IMR-90 (cell line): Measurements from ENCODE around the gene PHC3. TPM values are rescaled to one million over a fixed set of nuclear protein-coding genes. Genes with fewer than 3 reads are reported as not detected.

ENCODE experiments used
- ATAC-seq: fragments of 200-7000 bp; cut with Tn5 transposase; 2 replicates; pipeline ENCODE4 v1.9.1; 2020; ENCODE audit warnings: low read depth, mild to moderate bottlenecking, moderate library complexity
- BruUV-seq: library from RNA; stranded (reverse); fragments of 400-500 nt; replicated peaks from 2 replicates; lab custom pipeline; 2021; lab: Mats Ljungman, UMichigan
- CTCF ChIA-PET: fragments of 300-600 bp; formaldehyde crosslinking; extraction: SDS; loops from one replicate; lab custom pipeline; 2021; ENCODE audit warnings: antibody characterized with exemption; lab: Yijun Ruan, JAX
- POLR2A ChIA-PET: fragments of 300-600 bp; sonication (Branson Sonifier 250); formaldehyde crosslinking; loops from one replicate; lab custom pipeline; 2022; ENCODE audit warnings: antibody characterized with exemption; ENCODE audit not compliant: unreplicated experiment; lab: Charles Lee
- DNase-seq: peaks from one replicate; pipeline ENCODE4 v3.0.0; 2013
- H2AFZ ChIP-seq: replicated peaks from 2 replicates; pipeline ENCODE3; 2013; ENCODE audit warnings: low read length, mild to moderate bottlenecking; ENCODE audit not compliant: poor library complexity
- H2AK5ac ChIP-seq: 2 replicates; pipeline ENCODE4 v1.6.1; 2013; ENCODE audit warnings: low read depth, low read length, inconsistent platforms
- H2AK9ac ChIP-seq: replicated peaks from 2 replicates; pipeline ENCODE3; 2013; ENCODE audit warnings: mild to moderate bottlenecking, low read depth, low read length, moderate library complexity; ENCODE audit not compliant: poor library complexity
- H2BK120ac ChIP-seq: 2 replicates; pipeline ENCODE4 v1.6.1; 2013; ENCODE audit warnings: low read depth, low read length, inconsistent platforms
- H2BK15ac ChIP-seq: 3 replicates; pipeline ENCODE4 v1.6.1; 2013; ENCODE audit warnings: low read depth, low read length, inconsistent platforms
- H2BK20ac ChIP-seq: 2 replicates; pipeline ENCODE4 v1.6.1; 2013; ENCODE audit warnings: low read depth, mild to moderate bottlenecking, inconsistent platforms, low read length, moderate library complexity
- H2BK5ac ChIP-seq: 2 replicates; pipeline ENCODE4 v1.6.1; 2013; ENCODE audit warnings: mild to moderate bottlenecking, low read depth, low read length, inconsistent platforms; ENCODE audit not compliant: poor library complexity, severe bottlenecking
- H3K14ac ChIP-seq: replicated peaks from 2 replicates; pipeline ENCODE4 v1.6.1; 2013; ENCODE audit warnings: low read depth, low read length, inconsistent platforms
- H3K18ac ChIP-seq: 2 replicates; pipeline ENCODE4 v1.6.1; 2013; ENCODE audit warnings: low read depth, low read length, control low read depth
- H3K23ac ChIP-seq: 2 replicates; pipeline ENCODE4 v1.6.1; 2013; ENCODE audit warnings: low read depth, low read length, inconsistent platforms
- H3K27ac ChIP-seq: 2 replicates; pipeline ENCODE4 v1.5.1; 2013; ENCODE audit warnings: mild to moderate bottlenecking, control low read depth, low read length; ENCODE audit not compliant: insufficient read depth
- H3K27me3 ChIP-seq: 2 replicates; pipeline ENCODE4 v1.6.1; 2013; ENCODE audit warnings: low read length; ENCODE audit not compliant: control insufficient read depth, insufficient read depth
- H3K36me3 ChIP-seq: 2 replicates; pipeline ENCODE4 v1.6.1; 2013; ENCODE audit warnings: low read length, mixed read lengths; ENCODE audit not compliant: control insufficient read depth, insufficient read depth
- H3K4ac ChIP-seq: 2 replicates; pipeline ENCODE4 v1.6.1; 2013; ENCODE audit warnings: low read depth, low read length, inconsistent platforms
- H3K4me1 ChIP-seq: 2 replicates; pipeline ENCODE4 v1.6.1; 2013; ENCODE audit warnings: low read length, mixed read lengths; ENCODE audit not compliant: control insufficient read depth, insufficient read depth
- H3K4me2 ChIP-seq: 2 replicates; pipeline ENCODE4 v1.6.1; 2013; ENCODE audit warnings: low read depth, mild to moderate bottlenecking, control low read depth, low read length, moderate library complexity
- H3K4me3 ChIP-seq: 2 replicates; pipeline ENCODE4 v1.5.1; 2013; ENCODE audit warnings: low read depth, mild to moderate bottlenecking, control low read depth, low read length, moderate library complexity; ENCODE audit not compliant: insufficient read depth
- H3K56ac ChIP-seq: 2 replicates; pipeline ENCODE4 v1.6.1; 2013; ENCODE audit warnings: low read length, inconsistent platforms; ENCODE audit not compliant: insufficient read depth; ENCODE audit errors: extremely low read depth
- H3K79me1 ChIP-seq, 2 experiments: 2 replicates each; pipeline ENCODE4 v1.6.1; 2013; ENCODE audit warnings: low read length in 2 of 2, inconsistent platforms in 1 of 2, low read depth in 1 of 2
- H3K9ac ChIP-seq: 2 replicates; pipeline ENCODE4 v1.6.1; 2013; ENCODE audit warnings: low read depth, low read length, control low read depth
- H3K9me1 ChIP-seq: 2 replicates; pipeline ENCODE4 v1.6.1; 2013; ENCODE audit warnings: low read length, inconsistent platforms; ENCODE audit not compliant: insufficient read depth
- H3K9me3 ChIP-seq: 2 replicates; pipeline ENCODE4 v1.6.1; 2013; ENCODE audit warnings: low read length; ENCODE audit not compliant: control insufficient read depth, insufficient read depth
- H4K20me1 ChIP-seq: 2 replicates; pipeline ENCODE4 v1.6.1; 2013; ENCODE audit warnings: low read length, inconsistent platforms; ENCODE audit not compliant: insufficient read depth
- H4K5ac ChIP-seq: 2 replicates; pipeline ENCODE4 v1.6.1; 2013; ENCODE audit warnings: mild to moderate bottlenecking, low read depth, low read length, control low read depth
- H4K8ac ChIP-seq, 2 experiments: 2 replicates each; pipeline ENCODE4 v1.6.1; 2013; ENCODE audit warnings: low read depth in 2 of 2, low read length in 2 of 2, control low read depth in 1 of 2, inconsistent platforms in 1 of 2
- H4K91ac ChIP-seq: 2 replicates; pipeline ENCODE4 v1.6.1; 2013; ENCODE audit warnings: low read depth, low read length, inconsistent platforms; ENCODE audit not compliant: insufficient read depth
- BHLHE40 ChIP-seq: fragments of 150-350 bp; IDR thresholded peaks from 2 replicates; pipeline ENCODE4 v1.6.1; 2016; ENCODE audit warnings: mild to moderate bottlenecking, low read depth, low read length
- CHD1 ChIP-seq: IDR thresholded peaks from 2 replicates; pipeline ENCODE4 v1.6.1; 2012; ENCODE audit warnings: low read depth, low read length, improper control_type of control experiment
- FOS ChIP-seq: fragments of 150-350 bp; IDR thresholded peaks from 2 replicates; pipeline ENCODE4 v1.6.1; 2016; ENCODE audit warnings: low read depth, low read length
- MAFK ChIP-seq: IDR thresholded peaks from 2 replicates; pipeline ENCODE4 v1.6.1; 2012; ENCODE audit warnings: low read depth, low read length, improper control_type of control experiment
- MAZ ChIP-seq: IDR thresholded peaks from 2 replicates; pipeline ENCODE4 v1.6.1; 2012; ENCODE audit warnings: low read depth, mild to moderate bottlenecking, low read length, improper control_type of control experiment, moderate library complexity, borderline replicate concordance
- MXI1 ChIP-seq: IDR thresholded peaks from 2 replicates; pipeline ENCODE4 v1.6.1; 2012; ENCODE audit warnings: low read depth, mild to moderate bottlenecking, low read length, moderate library complexity, borderline replicate concordance
- NFE2L2 ChIP-seq: fragments of 150-350 bp; IDR thresholded peaks from 2 replicates; pipeline ENCODE4 v1.6.1; 2016; ENCODE audit warnings: low read depth, mild to moderate bottlenecking, low read length
- RCOR1 ChIP-seq: IDR thresholded peaks from 2 replicates; pipeline ENCODE4 v1.6.1; 2012; ENCODE audit warnings: mild to moderate bottlenecking, low read length, improper control_type of control experiment; ENCODE audit not compliant: insufficient replicate concordance
- RFX5 ChIP-seq: IDR thresholded peaks from 2 replicates; pipeline ENCODE4 v1.8.0; 2012; ENCODE audit warnings: low read depth, mild to moderate bottlenecking, low read length, moderate library complexity
- SMC3 ChIP-seq: fragments of 150-350 bp; IDR thresholded peaks from 2 replicates; pipeline ENCODE4 v1.6.1; 2016; ENCODE audit warnings: low read depth, mild to moderate bottlenecking, antibody characterized with exemption, low read length, moderate library complexity
- WGBS, 2 experiments: methylation state at CpG; one replicate each; pipeline versions ENCODE4 v1.1.5 to v1.1.7; 2013; ENCODE audit warnings: missing lambda C conversion rate in 2 of 2; ENCODE audit not compliant: insufficient read length in 1 of 2; ENCODE audit errors: extremely low coverage in 2 of 2; 5-methylcytosine and 5-hydroxymethylcytosine counted together
- dilution Hi-C: fragments of 300-500 bp; cut with HindIII; formaldehyde crosslinking; loops from one replicate; pipeline ENCODE4 v1.14.3; 2018; ENCODE audit warnings: low sequenced_read_pairs; ENCODE audit not compliant: unreplicated experiment
- in situ Hi-C: fragments of 300-500 bp; cut with MboI; formaldehyde crosslinking; loops from 3 replicates; pipeline ENCODE4 v1.14.3; 2019; ENCODE audit warnings: low sequenced_read_pairs, inconsistent platforms, mixed read lengths
- intact Hi-C: fragments of 100-400 bp; cut with micrococcal nuclease; formaldehyde crosslinking; loops from 2 replicates; pipeline ENCODE4 v1.10.0; 2022
- polyA plus RNA-seq, 3 experiments: library from polyadenylated mRNA; depleted of rRNA; stranded (reverse); fragments of >200 nt; gene quantifications; 2 replicates each; pipeline ENCODE4 v1.2.3, GENCODE V29; 2012; ENCODE audit warnings: low replicate concordance in 1 of 3
- total RNA-seq: library from RNA; depleted of rRNA; stranded (reverse); fragments of >200 nt; gene quantifications from 2 replicates; pipeline ENCODE4 v1.2.3, GENCODE V29; 2012
- TF ChIP-seq, protein P1 (sequence below): conservative IDR thresholded peaks from 2 replicates; pipeline ENCODE4 v1.5.1; 2012; ENCODE audit warnings: mild to moderate bottlenecking, low read depth, low read length, improper control_type of control experiment
- TF ChIP-seq, protein P2 (sequence below): fragments of 150-350 bp; IDR thresholded peaks from 2 replicates; pipeline ENCODE4 v1.6.1; 2017; ENCODE audit warnings: mild to moderate bottlenecking, antibody characterized with exemption, low read length, low read depth
- TF ChIP-seq, protein P3 (sequence below): fragments of 150-350 bp; IDR thresholded peaks from 2 replicates; pipeline ENCODE4 v1.6.1; 2016; ENCODE audit warnings: low read depth, mild to moderate bottlenecking, low read length, moderate library complexity, borderline replicate concordance

The PHC3 gene
- total and polyA plus RNA-seq, 2 of the 4 experiments (the other 2 are of a cell fraction): 18.3 to 26.3 TPM

DNA sequence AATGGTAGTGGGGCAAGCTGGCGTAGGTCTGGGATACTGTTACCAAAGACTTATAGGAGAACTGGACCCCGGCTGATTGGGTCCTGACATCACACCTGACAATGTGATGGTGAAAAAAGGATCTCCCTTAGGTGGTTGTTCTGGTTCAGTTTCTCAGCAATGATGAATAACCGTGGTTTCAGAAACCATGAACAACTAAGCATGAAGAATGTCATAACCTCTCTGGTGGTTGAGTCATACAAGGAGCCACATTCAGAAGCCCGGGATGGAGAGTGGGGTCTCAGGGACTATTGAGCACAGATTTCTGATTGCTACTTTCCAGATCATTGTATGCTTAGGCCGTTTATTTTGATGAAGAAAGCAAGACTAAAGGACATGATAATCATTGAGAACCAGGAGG, 126.3 kb downstream of the PHC3 start:
- H3K56ac ChIP-seq: no peak overlapping the region
- ATAC-seq (peak; percentile 24), DNase-seq (peak; percentile 51)
- no peak overlapping the region for H2AFZ ChIP-seq
- ChIA-PET POLR2A (no interaction called here), CTCF (no interaction called here)
- intact Hi-C loops: no loop called here
- H3K27ac ChIP-seq: no peak overlapping the region
- no peak overlapping the region for H3K4me3 ChIP-seq
- H2BK5ac ChIP-seq: no peak overlapping the region
- H3K9me1 ChIP-seq: no peaks in the 10 kb centered on the region
- H3K9me3 ChIP-seq: no peaks in the 10 kb centered on the region
- no peak overlapping the region for H3K14ac ChIP-seq
- no peak for TF ChIP-seq SMC3
- TF ChIP-seq, protein P1, sequence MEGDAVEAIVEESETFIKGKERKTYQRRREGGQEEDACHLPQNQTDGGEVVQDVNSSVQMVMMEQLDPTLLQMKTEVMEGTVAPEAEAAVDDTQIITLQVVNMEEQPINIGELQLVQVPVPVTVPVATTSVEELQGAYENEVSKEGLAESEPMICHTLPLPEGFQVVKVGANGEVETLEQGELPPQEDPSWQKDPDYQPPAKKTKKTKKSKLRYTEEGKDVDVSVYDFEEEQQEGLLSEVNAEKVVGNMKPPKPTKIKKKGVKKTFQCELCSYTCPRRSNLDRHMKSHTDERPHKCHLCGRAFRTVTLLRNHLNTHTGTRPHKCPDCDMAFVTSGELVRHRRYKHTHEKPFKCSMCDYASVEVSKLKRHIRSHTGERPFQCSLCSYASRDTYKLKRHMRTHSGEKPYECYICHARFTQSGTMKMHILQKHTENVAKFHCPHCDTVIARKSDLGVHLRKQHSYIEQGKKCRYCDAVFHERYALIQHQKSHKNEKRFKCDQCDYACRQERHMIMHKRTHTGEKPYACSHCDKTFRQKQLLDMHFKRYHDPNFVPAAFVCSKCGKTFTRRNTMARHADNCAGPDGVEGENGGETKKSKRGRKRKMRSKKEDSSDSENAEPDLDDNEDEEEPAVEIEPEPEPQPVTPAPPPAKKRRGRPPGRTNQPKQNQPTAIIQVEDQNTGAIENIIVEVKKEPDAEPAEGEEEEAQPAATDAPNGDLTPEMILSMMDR: no peak
- no peak for TF ChIP-seq BHLHE40
- no peak for TF ChIP-seq RCOR1
- TF ChIP-seq, protein P2, sequence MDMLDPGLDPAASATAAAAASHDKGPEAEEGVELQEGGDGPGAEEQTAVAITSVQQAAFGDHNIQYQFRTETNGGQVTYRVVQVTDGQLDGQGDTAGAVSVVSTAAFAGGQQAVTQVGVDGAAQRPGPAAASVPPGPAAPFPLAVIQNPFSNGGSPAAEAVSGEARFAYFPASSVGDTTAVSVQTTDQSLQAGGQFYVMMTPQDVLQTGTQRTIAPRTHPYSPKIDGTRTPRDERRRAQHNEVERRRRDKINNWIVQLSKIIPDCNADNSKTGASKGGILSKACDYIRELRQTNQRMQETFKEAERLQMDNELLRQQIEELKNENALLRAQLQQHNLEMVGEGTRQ: no peak
- TF ChIP-seq RFX5: no peak
- no peak for TF ChIP-seq MAFK
- no peak for TF ChIP-seq MAZ
- TF ChIP-seq, protein P3, sequence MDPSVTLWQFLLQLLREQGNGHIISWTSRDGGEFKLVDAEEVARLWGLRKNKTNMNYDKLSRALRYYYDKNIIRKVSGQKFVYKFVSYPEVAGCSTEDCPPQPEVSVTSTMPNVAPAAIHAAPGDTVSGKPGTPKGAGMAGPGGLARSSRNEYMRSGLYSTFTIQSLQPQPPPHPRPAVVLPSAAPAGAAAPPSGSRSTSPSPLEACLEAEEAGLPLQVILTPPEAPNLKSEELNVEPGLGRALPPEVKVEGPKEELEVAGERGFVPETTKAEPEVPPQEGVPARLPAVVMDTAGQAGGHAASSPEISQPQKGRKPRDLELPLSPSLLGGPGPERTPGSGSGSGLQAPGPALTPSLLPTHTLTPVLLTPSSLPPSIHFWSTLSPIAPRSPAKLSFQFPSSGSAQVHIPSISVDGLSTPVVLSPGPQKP: no peak
- no peak for TF ChIP-seq MXI1
- TF ChIP-seq NFE2L2: no peak
- no peak for TF ChIP-seq FOS
- TF ChIP-seq CHD1: no peak
- no peak overlapping the region for H3K23ac ChIP-seq
- WGBS, 2 experiments: 57% methylated on average over 2 of the region's 5 CpGs; no CpG with 5 or more reads in 1 of the 2 experiments
- no peak overlapping the region for H2BK120ac ChIP-seq
- dilution Hi-C loops: no loop called here
- no peak overlapping the region for H3K18ac ChIP-seq
- no peak overlapping the region for H4K91ac ChIP-seq
- no peaks in the 10 kb centered on the region for H4K20me1 ChIP-seq
- no peak overlapping the region for H3K4ac ChIP-seq
- H3K36me3 ChIP-seq: no peaks in the 10 kb centered on the region
- no peaks in the 10 kb centered on the region for H3K27me3 ChIP-seq
- H4K8ac ChIP-seq: no peak overlapping the region
- no peaks in the 10 kb centered on the region for H3K4me1 ChIP-seq
- H3K9ac ChIP-seq: no peak overlapping the region
- no peak overlapping the region for H2AK9ac ChIP-seq
- no peak overlapping the region for H3K4me2 ChIP-seq
- H2AK5ac ChIP-seq: no peak overlapping the region
- no peak overlapping the region for H2BK15ac ChIP-seq
- H2BK20ac ChIP-seq: no peak overlapping the region
- no peak overlapping the region for H4K5ac ChIP-seq
- no TSS peak for BruUV-seq
- in situ Hi-C loops: loop anchor here (10.0 kb wide), 1 partner anchor 190 kb away; the partner anchor contains the start of gene LRRC31
- no peaks in the 10 kb centered on the region for H3K79me1 ChIP-seq
